ENCODE results near the gene MRPL34. TPM values are rescaled to one million over a fixed set of nuclear protein-coding genes. Genes with fewer than 3 reads are reported as not detected.

MRPL34 gene
- total RNA-seq, 1 experiment from 2014 or later: 87.7 TPM

- no peak for ATAC-seq
- in situ Hi-C loops (cut with HindIII; ENCODE audit: low pct_unique_long_range_greater_than_20kb, low sequenced_read_pairs) (no loop called here), intact Hi-C loops (cut with micrococcal nuclease; ENCODE audit: unreplicated experiment) (no loop called here)
- BruUV-seq (replicated peaks): no TSS peak
- no peaks in the 10 kb centered on the region for H3K4me1 ChIP-seq (ENCODE audit: control insufficient read depth, insufficient read depth, low read length)
- DNase-seq (ENCODE audit: low read depth, low spot score): no peak
- no peaks in the 10 kb centered on the region for H3K9me3 ChIP-seq (ENCODE audit: control insufficient read depth, insufficient read depth, low read depth, low read length)
- no peak overlapping the region for H3K27ac ChIP-seq (ENCODE audit: low read length)
- no peaks in the 10 kb centered on the region for H3K27me3 ChIP-seq (ENCODE audit: control insufficient read depth, insufficient read depth, low read length)
- POLR2A ChIA-PET: no interaction called here
- TF ChIP-seq SIN3A (IDR thresholded peaks at IDR 0.05; ENCODE audit: borderline replicate concordance, insufficient read depth, low read depth, low read length) (no peak), CTCF (IDR thresholded peaks at IDR 0.05) (no peak), POLR2AphosphoS5 (IDR thresholded peaks at IDR 0.05; ENCODE audit: low read depth, low read length) (no peak)
- H3K4me3 ChIP-seq (ENCODE audit: low read depth in 2 of 2, low read length in 2 of 2): no peak overlapping the region
- CTCF ChIA-PET: no interaction called here
- H3K36me3 ChIP-seq (ENCODE audit: control insufficient read depth, insufficient read depth, low read length): no peaks in the 10 kb centered on the region; the same call in 1 of the 2 replicates
Observed at GRCh38 chr19:17324357-17325114, 18.9 kb downstream of the MRPL34 start.

- TF ChIP-seq REST (IDR thresholded peaks at IDR 0.05; ENCODE audit: insufficient read depth in 1 of 2, low read depth in 2 of 2, low read length in 1 of 2): no peak
- no peak for TF ChIP-seq TCF7L2 (IDR thresholded peaks at IDR 0.05; ENCODE audit: low read depth, low read length)
- TF ChIP-seq CTCF (IDR thresholded peaks at IDR 0.05): no peak
- no peak for TF ChIP-seq POLR2AphosphoS5 (IDR thresholded peaks at IDR 0.05; ENCODE audit: low read depth, low read length)
- TF ChIP-seq SIN3A (IDR thresholded peaks at IDR 0.05; ENCODE audit: borderline replicate concordance, insufficient read depth, low read depth, low read length): no peak
- BruUV-seq (replicated peaks): no TSS peak
- no peak overlapping the region for H3K4me3 ChIP-seq (ENCODE audit: low read depth in 2 of 2, low read length in 2 of 2)
- H3K27ac ChIP-seq (ENCODE audit: low read length): no peak overlapping the region
- ATAC-seq: no peak
- CTCF ChIA-PET: no interaction called here
- no peaks in the 10 kb centered on the region for H3K9me3 ChIP-seq (ENCODE audit: control insufficient read depth, insufficient read depth, low read depth, low read length)
- H3K27me3 ChIP-seq (ENCODE audit: control insufficient read depth, insufficient read depth, low read length): no peaks in the 10 kb centered on the region
- in situ Hi-C loops (cut with HindIII; ENCODE audit: low pct_unique_long_range_greater_than_20kb, low sequenced_read_pairs): no loop called here
- intact Hi-C loops (cut with micrococcal nuclease; ENCODE audit: unreplicated experiment): no loop called here
- no peaks in the 10 kb centered on the region for H3K4me1 ChIP-seq (ENCODE audit: control insufficient read depth, insufficient read depth, low read length)
- no peak for DNase-seq (ENCODE audit: low read depth, low spot score)
- POLR2A ChIA-PET: no interaction called here
- no peaks in the 10 kb centered on the region; the same call in 1 of the 2 replicates for H3K36me3 ChIP-seq (ENCODE audit: control insufficient read depth, insufficient read depth, low read length)
Observed at GRCh38 chr19:17325133-17325532, 19.5 kb downstream of the MRPL34 start.
